ENCODE data around the gene SLC25A14. TPM values are rescaled to one million over a fixed set of nuclear protein-coding genes. Genes with fewer than 3 reads are reported as not detected.
A peak's percentile ranks its signal among the peaks of the same experiment; 100 is the strongest.

The SLC25A14 gene
- total RNA-seq, 4 donors from 2014 or later, result 6.2 to 8.4 (median 6.4) TPM

- 0 to 38% methylated on average over 9 to 10 of the region's 13 CpGs for WGBS, 2 donors
- Histone ChIP-seq H3K36me3 (peaks cover 0 to 25% (median 0%) of the 10 kb centered on the region in 3 donors), H3K9me3 (no peaks in the 10 kb centered on the region), H3K27me3 (no peaks in the 10 kb centered on the region), H3K4me1 (peaks cover 0 to 19% (median 0%) of the 10 kb centered on the region in 3 donors), H3K4me3 (peak overlapping the region; percentile 55 to 80 (median 62)), H3K27ac (peak overlapping the region; percentile 76 to 85 (median 82))
- intact Hi-C loops (cut with DNase I), result no loop called here
- TF ChIP-seq CTCF (IDR thresholded peaks at IDR 0.05) (no peak), POLR2A (IDR thresholded peaks at IDR 0.05) (no peak)
- DNase-seq, result no peak
Measured at GRCh38 chrX:130402208-130402684, 62.5 kb downstream of the SLC25A14 start.

GRCh38 chrX:130413415-130413814, 73.7 kb downstream of the SLC25A14 start:
- H3K4me1 ChIP-seq, result no peaks in the 10 kb centered on the region
- WGBS, 2 donors, result 47 to 83% methylated on average over 1 to 2 of the region's 2 CpGs
- H3K4me3 ChIP-seq, result no peak overlapping the region
- DNase-seq, result no peak
- TF ChIP-seq POLR2A (IDR thresholded peaks at IDR 0.05), result no peak
- no peak for TF ChIP-seq CTCF (IDR thresholded peaks at IDR 0.05)
- peaks cover 0 to 51% (median 4%) of the 10 kb centered on the region in 3 donors for H3K36me3 ChIP-seq
- intact Hi-C loops (cut with DNase I), result no loop called here
- no peaks in the 10 kb centered on the region for H3K9me3 ChIP-seq
- H3K27me3 ChIP-seq, result no peaks in the 10 kb centered on the region
- no peak overlapping the region for H3K27ac ChIP-seq

- DNase-seq, result no peak
- Histone ChIP-seq H3K36me3 (peaks cover 0 to 40% (median 4%) of the 10 kb centered on the region in 3 donors), H3K9me3 (no peaks in the 10 kb centered on the region), H3K27me3 (no peaks in the 10 kb centered on the region), H3K27ac (no peak overlapping the region), H3K4me3 (no peak overlapping the region), H3K4me1 (no peaks in the 10 kb centered on the region)
- WGBS, 2 donors, result 87 to 100% methylated on average over 1 to 5 of the region's 5 CpGs
- intact Hi-C loops (cut with DNase I), result no loop called here
- TF ChIP-seq CTCF (IDR thresholded peaks at IDR 0.05), result no peak
- no peak for TF ChIP-seq POLR2A (IDR thresholded peaks at IDR 0.05)
Measured at GRCh38 chrX:130414800-130415199, 75.1 kb downstream of the SLC25A14 start.

GRCh38 chrX:130415201-130415600, 75.5 kb downstream of the SLC25A14 start:
- Histone ChIP-seq H3K36me3 (peaks cover 0 to 37% (median 4%) of the 10 kb centered on the region in 3 donors), H3K4me3 (no peak overlapping the region), H3K27ac (no peak overlapping the region), H3K4me1 (no peaks in the 10 kb centered on the region), H3K9me3 (no peaks in the 10 kb centered on the region), H3K27me3 (no peaks in the 10 kb centered on the region)
- no peak for DNase-seq
- intact Hi-C loops (cut with DNase I), result no loop called here
- TF ChIP-seq POLR2A (IDR thresholded peaks at IDR 0.05), result no peak
- TF ChIP-seq CTCF (IDR thresholded peaks at IDR 0.05), result no peak
- WGBS, 2 donors, result 79 to 90% methylated on average over 4 to 7 of the region's 7 CpGs

- Histone ChIP-seq H3K4me1 (no peaks in the 10 kb centered on the region), H3K9me3 (no peaks in the 10 kb centered on the region), H3K27me3 (no peaks in the 10 kb centered on the region), H3K4me3 (no peak overlapping the region), H3K36me3 (peaks cover 0 to 21% (median 4%) of the 10 kb centered on the region in 3 donors), H3K27ac (no peak overlapping the region)
- no peak for TF ChIP-seq POLR2A (IDR thresholded peaks at IDR 0.05)
- TF ChIP-seq CTCF (IDR thresholded peaks at IDR 0.05), result no peak
- intact Hi-C loops (cut with DNase I), result no loop called here
- no peak for DNase-seq
- 83% methylated on average over 3 of the region's 4 CpGs; no CpG with 5 or more reads in 1 of the 2 donors for WGBS, 2 donors
Measured at GRCh38 chrX:130416785-130417184, 77.1 kb downstream of the SLC25A14 start.

Measured in esophagus squamous epithelium (tissue), 5 donors.